GM19467 (cell line): ENCODE measurements around the gene GP9.
"Not testable (repeated sequence)": the region's sequence is repeated elsewhere in the genome, so short reads cannot be mapped to it uniquely, and the experiment has no call there.

Source experiments
- ATAC-seq: cut with Tn5 transposase; IDR thresholded peaks from one replicate; pipeline ENCODE4 v1.9.1; 2021; ENCODE audit warnings: mild to moderate bottlenecking, moderate library complexity; ENCODE audit not compliant: unreplicated experiment

Gene GP9

GRCh38 chr3:129047553-129047839 is 13.1 kb upstream of the GP9 start:
- ATAC-seq: no peak

- ATAC-seq: no peak
Observed at GRCh38 chr3:129050556-129051295, 9.9 kb upstream of the GP9 start.

- no peak for ATAC-seq
Observed at GRCh38 chr3:129051871-129052340, 8.7 kb upstream of the GP9 start.

GRCh38 chr3:129052675-129053074 is 7.9 kb upstream of the GP9 start:
- no peak for ATAC-seq

GRCh38 chr3:129054605-129055104 is 5.9 kb upstream of the GP9 start:
- ATAC-seq: no peak

- no peak for ATAC-seq
Observed at GRCh38 chr3:129056451-129057173, 4.0 kb upstream of the GP9 start.

- ATAC-seq: no peak
Observed at GRCh38 chr3:129057249-129057648, 3.3 kb upstream of the GP9 start.

GRCh38 chr3:129058441-129059200 is 2.0 kb upstream of the GP9 start:
- peak; percentile 50 for ATAC-seq

- no peak for ATAC-seq
Observed at GRCh38 chr3:129059311-129059958, 1.1 kb upstream of the GP9 start.

GRCh38 chr3:129061023-129061887 is 676 bp downstream of the GP9 start:
- no peak for ATAC-seq

GRCh38 chr3:129061888-129062834 is 1.6 kb downstream of the GP9 start:
- no peak for ATAC-seq

- ATAC-seq: no peak
Observed at GRCh38 chr3:129063091-129063640, 2.6 kb downstream of the GP9 start.

GRCh38 chr3:129063841-129064482 is 3.4 kb downstream of the GP9 start:
- no peak for ATAC-seq

GRCh38 chr3:129065016-129065719 is 4.6 kb downstream of the GP9 start:
- ATAC-seq: no peak

GRCh38 chr3:129065720-129066073 is 5.1 kb downstream of the GP9 start:
- ATAC-seq: no peak

GRCh38 chr3:129067719-129068118 is 7.1 kb downstream of the GP9 start:
- not testable (repeated sequence) for ATAC-seq

GRCh38 chr3:129068291-129068886 is 7.8 kb downstream of the GP9 start:
- no peak for ATAC-seq
